ENCODE results near the gene KCNK5. TPM values are rescaled to one million over a fixed set of nuclear protein-coding genes. Genes with fewer than 3 reads are reported as not detected.

Gene KCNK5
- total RNA-seq, 2 donors from 2014 or later, result 0.78 to 0.87 TPM

DNA sequence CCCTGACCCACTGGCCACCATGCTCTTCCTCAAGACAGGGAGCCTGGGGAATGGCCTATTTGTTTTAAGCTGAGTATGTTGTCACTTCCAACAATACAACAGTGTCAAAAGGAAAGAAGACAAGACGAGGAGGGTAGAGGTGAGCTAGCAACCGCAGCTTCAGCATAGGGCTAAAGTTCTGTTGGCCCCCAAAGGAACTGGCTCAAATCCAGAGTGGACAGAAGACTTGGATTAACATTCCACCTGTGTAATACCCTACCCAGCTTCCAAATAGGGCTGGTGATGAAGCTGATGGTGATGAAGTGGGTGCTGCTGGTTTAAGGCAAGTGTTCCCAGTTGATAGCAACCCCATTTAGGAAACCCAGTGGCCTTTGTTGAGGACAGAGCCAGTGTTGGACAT, 31.7 kb upstream of the KCNK5 start:
- ATAC-seq, result no peak
- H3K27me3 Mint-ChIP-seq, result peaks cover 37% of the 10 kb centered on the region
- no peaks in the 10 kb centered on the region for H3K9me3 ChIP-seq (ENCODE audit: control insufficient read depth, low read length, poor library complexity, severe bottlenecking)
- no peak overlapping the region for H3K27ac Mint-ChIP-seq
- H3K4me3 Mint-ChIP-seq, result no peak overlapping the region
- no peak for DNase-seq
- no peaks in the 10 kb centered on the region for H3K4me1 Mint-ChIP-seq
- H3K36me3 Mint-ChIP-seq (ENCODE audit: low read depth), result no peaks in the 10 kb centered on the region

DNA sequence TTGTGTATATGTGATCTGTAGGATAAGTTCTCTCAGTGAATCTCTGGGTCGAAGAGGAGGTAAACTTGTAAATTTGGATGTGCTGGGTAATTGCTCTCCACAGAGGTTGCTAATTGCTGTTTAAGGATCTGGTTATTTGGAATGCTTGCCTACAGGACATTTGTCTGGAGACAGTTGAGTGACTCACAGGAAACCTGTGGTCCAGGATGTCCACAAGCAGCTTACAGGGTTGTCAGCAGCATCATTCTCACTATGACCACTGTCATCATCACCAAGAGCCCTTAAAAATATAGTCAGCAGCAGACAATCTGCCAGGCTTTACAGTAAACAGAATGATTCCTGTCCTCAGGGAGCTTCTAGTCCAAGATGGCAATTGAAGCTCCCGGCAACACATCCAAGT, 31.2 kb upstream of the KCNK5 start:
- H3K27me3 Mint-ChIP-seq, result peaks cover 37% of the 10 kb centered on the region
- H3K9me3 ChIP-seq (ENCODE audit: control insufficient read depth, low read length, poor library complexity, severe bottlenecking), result no peaks in the 10 kb centered on the region
- H3K27ac Mint-ChIP-seq, result no peak overlapping the region
- H3K36me3 Mint-ChIP-seq (ENCODE audit: low read depth), result no peaks in the 10 kb centered on the region
- ATAC-seq, result no peak
- H3K4me1 Mint-ChIP-seq, result no peaks in the 10 kb centered on the region
- no peak overlapping the region for H3K4me3 Mint-ChIP-seq
- no peak for DNase-seq

GRCh38 chr6:39256294-39256940, 27.1 kb upstream of the KCNK5 start:
- H3K4me3 Mint-ChIP-seq, result no peak overlapping the region
- H3K4me1 Mint-ChIP-seq, result no peaks in the 10 kb centered on the region
- DNase-seq, result no peak
- H3K27me3 Mint-ChIP-seq, result peaks cover 24% of the 10 kb centered on the region
- no peak overlapping the region for H3K27ac Mint-ChIP-seq
- no peaks in the 10 kb centered on the region for H3K9me3 ChIP-seq (ENCODE audit: control insufficient read depth, low read length, poor library complexity, severe bottlenecking)
- no peaks in the 10 kb centered on the region for H3K36me3 Mint-ChIP-seq (ENCODE audit: low read depth)
- no peak for ATAC-seq

DNA sequence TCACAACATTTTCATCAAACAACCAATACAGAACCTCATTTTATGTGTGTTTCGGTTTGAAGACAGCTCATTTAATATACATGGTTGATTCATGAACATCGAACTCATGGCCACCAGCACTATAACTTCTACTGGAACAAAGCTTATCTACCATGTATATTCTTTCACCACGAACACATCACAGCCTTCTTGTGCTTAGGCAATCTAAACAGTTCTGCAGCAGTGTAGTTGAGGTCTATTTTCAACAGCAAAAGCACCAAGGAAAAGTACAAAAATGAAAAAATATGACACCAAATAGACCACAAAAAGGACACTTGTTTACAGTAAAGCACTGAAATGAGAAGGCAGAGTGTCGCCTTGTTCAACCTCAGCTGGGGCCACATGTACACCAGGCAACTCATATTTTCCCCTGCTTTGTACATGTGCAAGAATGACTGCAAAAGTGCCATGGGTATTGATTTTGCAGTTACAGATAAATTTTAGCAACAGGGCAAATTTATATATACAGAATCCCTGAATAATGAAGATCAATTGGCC, 25.8 kb upstream of the KCNK5 start:
- H3K9me3 ChIP-seq (ENCODE audit: control insufficient read depth, low read length, poor library complexity, severe bottlenecking), result no peaks in the 10 kb centered on the region
- no peak for ATAC-seq
- H3K27me3 Mint-ChIP-seq, result peaks cover 16% of the 10 kb centered on the region
- no peak overlapping the region for H3K27ac Mint-ChIP-seq
- no peaks in the 10 kb centered on the region for H3K4me1 Mint-ChIP-seq
- H3K4me3 Mint-ChIP-seq, result no peak overlapping the region
- H3K36me3 Mint-ChIP-seq (ENCODE audit: low read depth), result no peaks in the 10 kb centered on the region
- DNase-seq, result no peak

DNA sequence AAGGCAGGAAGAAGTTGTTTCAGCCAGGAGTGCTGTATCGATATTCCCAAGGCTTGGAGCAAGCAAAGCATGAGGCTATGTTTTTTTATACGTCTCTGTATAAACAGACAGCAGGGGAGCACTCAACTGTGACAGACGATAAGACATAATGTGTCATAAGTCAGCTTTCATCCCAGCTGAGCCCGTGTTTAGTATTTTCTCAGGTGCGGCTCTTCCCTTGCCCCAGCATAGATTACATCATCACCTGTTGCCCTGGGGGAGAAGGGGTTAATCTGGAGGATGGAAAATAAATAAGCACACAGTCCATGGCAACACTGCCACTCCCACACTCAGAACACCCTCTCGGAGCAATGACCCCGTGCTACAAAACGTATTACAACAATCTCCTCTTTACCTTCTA, 22.1 kb upstream of the KCNK5 start:
- Mint-ChIP-seq H3K36me3 (ENCODE audit: low read depth) (no peaks in the 10 kb centered on the region), H3K27ac (no peak overlapping the region), H3K4me1 (peaks cover 5% of the 10 kb centered on the region), H3K4me3 (no peak overlapping the region), H3K27me3 (peaks cover 5% of the 10 kb centered on the region)
- H3K9me3 ChIP-seq (ENCODE audit: control insufficient read depth, low read length, poor library complexity, severe bottlenecking), result no peaks in the 10 kb centered on the region
- ATAC-seq (no peak), DNase-seq (no peak)

GRCh38 chr6:39250507-39250906, 21.2 kb upstream of the KCNK5 start:
- H3K4me1 Mint-ChIP-seq, result peaks cover 5% of the 10 kb centered on the region
- H3K27me3 Mint-ChIP-seq, result peaks cover 5% of the 10 kb centered on the region
- H3K27ac Mint-ChIP-seq, result no peak overlapping the region
- H3K36me3 Mint-ChIP-seq (ENCODE audit: low read depth), result no peaks in the 10 kb centered on the region
- DNase-seq (no peak), ATAC-seq (no peak)
- H3K9me3 ChIP-seq (ENCODE audit: control insufficient read depth, low read length, poor library complexity, severe bottlenecking), result no peaks in the 10 kb centered on the region
- no peak overlapping the region for H3K4me3 Mint-ChIP-seq

GRCh38 chr6:39249278-39249677, 20.0 kb upstream of the KCNK5 start:
- no peak overlapping the region for H3K4me3 Mint-ChIP-seq
- peaks cover 5% of the 10 kb centered on the region for H3K27me3 Mint-ChIP-seq
- no peak for ATAC-seq
- peaks cover 5% of the 10 kb centered on the region for H3K4me1 Mint-ChIP-seq
- H3K36me3 Mint-ChIP-seq (ENCODE audit: low read depth), result no peaks in the 10 kb centered on the region
- no peaks in the 10 kb centered on the region for H3K9me3 ChIP-seq (ENCODE audit: control insufficient read depth, low read length, poor library complexity, severe bottlenecking)
- DNase-seq, result no peak
- no peak overlapping the region for H3K27ac Mint-ChIP-seq

DNA sequence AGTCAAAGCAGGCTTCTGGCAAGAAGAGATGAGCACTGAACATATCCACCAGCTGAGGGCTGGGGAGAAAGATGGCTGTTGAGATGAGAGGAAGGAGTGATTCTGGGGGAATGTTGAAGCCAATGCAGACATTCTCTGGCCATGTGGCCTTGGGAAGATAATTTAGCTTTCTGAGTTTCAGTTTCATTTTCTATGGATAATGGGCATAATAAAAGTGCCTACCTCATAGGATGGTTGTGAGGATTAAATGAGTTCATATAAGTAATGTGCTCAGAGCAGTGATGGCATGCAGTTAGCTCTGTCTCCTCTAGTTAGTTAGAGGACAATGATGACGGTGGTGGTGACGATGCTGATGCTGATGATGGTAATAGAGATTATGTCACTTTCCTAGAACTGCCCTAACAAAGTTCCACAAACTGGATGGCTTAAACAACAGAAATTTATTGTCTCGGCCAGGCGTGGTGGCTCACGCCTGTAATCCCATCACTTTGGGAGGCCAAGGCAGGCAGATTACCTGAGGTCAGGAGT, 18.5 kb upstream of the KCNK5 start:
- H3K27ac Mint-ChIP-seq, result no peak overlapping the region
- ATAC-seq (no peak), DNase-seq (no peak)
- H3K27me3 Mint-ChIP-seq, result peaks cover 2% of the 10 kb centered on the region
- H3K36me3 Mint-ChIP-seq (ENCODE audit: low read depth), result no peaks in the 10 kb centered on the region
- no peaks in the 10 kb centered on the region for H3K9me3 ChIP-seq (ENCODE audit: control insufficient read depth, low read length, poor library complexity, severe bottlenecking)
- peaks cover 5% of the 10 kb centered on the region for H3K4me1 Mint-ChIP-seq
- no peak overlapping the region for H3K4me3 Mint-ChIP-seq

GRCh38 chr6:39243809-39244208, 14.5 kb upstream of the KCNK5 start:
- H3K4me3 Mint-ChIP-seq, result no peak overlapping the region
- no peaks in the 10 kb centered on the region for H3K9me3 ChIP-seq (ENCODE audit: control insufficient read depth, low read length, poor library complexity, severe bottlenecking)
- DNase-seq (no peak), ATAC-seq (no peak)
- H3K27me3 Mint-ChIP-seq, result no peaks in the 10 kb centered on the region
- H3K36me3 Mint-ChIP-seq (ENCODE audit: low read depth), result no peaks in the 10 kb centered on the region
- H3K27ac Mint-ChIP-seq, result no peak overlapping the region
- peaks cover 5% of the 10 kb centered on the region for H3K4me1 Mint-ChIP-seq

DNA sequence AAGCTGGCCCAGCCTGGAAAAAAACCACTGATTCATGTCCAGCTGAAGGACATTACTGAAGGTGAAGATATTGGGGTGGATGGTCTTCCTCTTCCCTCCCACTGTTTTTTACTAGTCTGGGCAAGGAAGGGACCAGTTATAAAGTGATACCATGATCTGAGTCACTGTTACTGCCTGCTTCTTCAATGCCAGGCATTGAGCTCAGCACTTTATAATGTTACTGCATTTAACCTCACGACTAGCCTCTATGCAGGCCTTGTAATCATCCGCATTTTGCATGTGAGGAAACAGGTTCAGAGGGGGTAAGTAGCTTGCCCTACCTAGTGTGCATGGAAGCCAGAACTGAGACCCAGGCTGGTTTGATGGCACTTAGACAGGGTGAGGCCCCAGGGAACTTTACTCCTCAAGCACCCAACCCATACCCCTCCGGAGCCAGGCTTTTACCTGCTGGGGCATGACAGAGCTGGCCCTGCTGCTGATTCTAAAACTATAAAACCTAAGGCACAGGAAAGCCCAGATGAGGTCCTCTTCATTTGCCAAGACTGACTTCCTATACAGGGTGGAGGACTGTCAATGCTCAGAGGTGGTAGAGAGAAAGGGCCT, 11.0 kb upstream of the KCNK5 start:
- no peaks in the 10 kb centered on the region for H3K36me3 Mint-ChIP-seq (ENCODE audit: low read depth)
- H3K27me3 Mint-ChIP-seq, result peaks cover 5% of the 10 kb centered on the region
- no peaks in the 10 kb centered on the region for H3K9me3 ChIP-seq (ENCODE audit: control insufficient read depth, low read length, poor library complexity, severe bottlenecking)
- no peak for DNase-seq
- no peak overlapping the region for H3K4me3 Mint-ChIP-seq
- H3K4me1 Mint-ChIP-seq, result no peaks in the 10 kb centered on the region
- no peak overlapping the region for H3K27ac Mint-ChIP-seq
- no peak for ATAC-seq

GRCh38 chr6:39239527-39240154, 10.4 kb upstream of the KCNK5 start:
- no peaks in the 10 kb centered on the region for H3K36me3 Mint-ChIP-seq (ENCODE audit: low read depth)
- H3K4me3 Mint-ChIP-seq, result no peak overlapping the region
- H3K27me3 Mint-ChIP-seq, result peaks cover 5% of the 10 kb centered on the region
- H3K4me1 Mint-ChIP-seq, result no peaks in the 10 kb centered on the region
- no peak overlapping the region for H3K27ac Mint-ChIP-seq
- ATAC-seq (no peak), DNase-seq (no peak)
- H3K9me3 ChIP-seq (ENCODE audit: control insufficient read depth, low read length, poor library complexity, severe bottlenecking), result no peaks in the 10 kb centered on the region

GRCh38 chr6:39236742-39237141, 7.5 kb upstream of the KCNK5 start:
- H3K27me3 Mint-ChIP-seq, result peaks cover 9% of the 10 kb centered on the region
- ATAC-seq, result no peak
- no peak overlapping the region for H3K27ac Mint-ChIP-seq
- no peaks in the 10 kb centered on the region for H3K9me3 ChIP-seq (ENCODE audit: control insufficient read depth, low read length, poor library complexity, severe bottlenecking)
- H3K4me3 Mint-ChIP-seq, result no peak overlapping the region
- no peaks in the 10 kb centered on the region for H3K4me1 Mint-ChIP-seq
- no peak for DNase-seq
- H3K36me3 Mint-ChIP-seq (ENCODE audit: low read depth), result peaks cover 1% of the 10 kb centered on the region

GRCh38 chr6:39233333-39233732, 4.1 kb upstream of the KCNK5 start:
- Mint-ChIP-seq H3K4me1 (peaks cover 9% of the 10 kb centered on the region), H3K4me3 (no peak overlapping the region), H3K36me3 (ENCODE audit: low read depth) (peaks cover 2% of the 10 kb centered on the region), H3K27me3 (peaks cover 30% of the 10 kb centered on the region), H3K27ac (no peak overlapping the region)
- H3K9me3 ChIP-seq (ENCODE audit: control insufficient read depth, low read length, poor library complexity, severe bottlenecking), result no peaks in the 10 kb centered on the region
- DNase-seq (no peak), ATAC-seq (no peak)

Measured in T-helper 17 cell (primary cell).